ENCODE results near the gene CREB5. TPM values are rescaled to one million over a fixed set of nuclear protein-coding genes. Genes with fewer than 3 reads are reported as not detected.

CREB5 gene
- total and polyA plus RNA-seq, 2 of the 8 experiments (the other 6 are each of a cell fraction or from before 2014, with no cell fraction given): 2.4 to 2.7 TPM

- H3K23me2 ChIP-seq (ENCODE audit: low read depth, low read length): no peaks in the 10 kb centered on the region
- H3K4me1 ChIP-seq (replicated peaks in 1 of 4; ENCODE audit: control insufficient read depth in 3 of 4, insufficient read depth in 4 of 4, low read length in 3 of 4): peaks cover 0 to 4% (median 2%) of the 10 kb centered on the region in 4 experiments; a peak in 2 of 7 replicates
- H3K27ac ChIP-seq (ENCODE audit: low read depth, low read length): no peak overlapping the region
- no peak overlapping the region for H3K4ac ChIP-seq (replicated peaks; ENCODE audit: insufficient read length, low read depth, low read length)
- no peak overlapping the region for H3K23ac ChIP-seq (ENCODE audit: insufficient read length)
- no peak overlapping the region for H2BK12ac ChIP-seq (ENCODE audit: low read depth, low read length)
- no peak overlapping the region for H4K5ac ChIP-seq (ENCODE audit: insufficient read length, low read depth, low read length)
- TF ChIP-seq RXRA (IDR thresholded peaks at IDR 0.05; ENCODE audit: insufficient read depth, low read depth, low read length) (no peak), SP4 (IDR thresholded peaks at IDR 0.05; ENCODE audit: low read length) (no peak), TAF7 (optimal IDR thresholded peaks at IDR 0.05; ENCODE audit: borderline replicate concordance, low read depth, low read length) (no peak), RBBP5 (IDR thresholded peaks at IDR 0.05; ENCODE audit: borderline replicate concordance, low read depth, low read length) (no peak), YY1 (IDR thresholded peaks at IDR 0.05; ENCODE audit: low read depth, low read length) (no peak), JUND (IDR thresholded peaks at IDR 0.05; ENCODE audit: low read length) (no peak)
- no peak overlapping the region for H4K91ac ChIP-seq (replicated peaks; ENCODE audit: insufficient read length, low read length)
- H2AFZ ChIP-seq (ENCODE audit: low read length): no peak overlapping the region
- H2BK120ac ChIP-seq (replicated peaks; ENCODE audit: low read depth, low read length): no peak overlapping the region
- H4K8ac ChIP-seq (ENCODE audit: extremely low read depth, insufficient read depth, low read length): no peak overlapping the region
- H3K27me3 ChIP-seq (replicated peaks in 1 of 4; ENCODE audit: control insufficient read depth in 3 of 4, extremely low read depth in 1 of 4, insufficient read depth in 3 of 4, low read length in 3 of 4): no peaks in the 10 kb centered on the region
- H2BK5ac ChIP-seq (ENCODE audit: low read depth, low read length): no peak overlapping the region
- no peaks in the 10 kb centered on the region for H3K36me3 ChIP-seq (ENCODE audit: control insufficient read depth in 2 of 4, insufficient read depth in 4 of 4, low read length in 3 of 4)
- no peak overlapping the region for H3K56ac ChIP-seq (replicated peaks; ENCODE audit: insufficient read length, low read depth, low read length)
- no peak overlapping the region for H3K4me2 ChIP-seq (ENCODE audit: insufficient read depth in 1 of 2, low read depth in 2 of 2, low read length in 2 of 2)
- ChIA-PET POLR2A (ENCODE audit: partially characterized antibody) (interaction anchor here (0.7 kb wide), 1 partner anchor 740 kb away, joined by 3 read pairs; no protein-coding TSS in a partner anchor), CTCF (ENCODE audit: partially characterized antibody) (interaction anchor here (1.1 to 1.4 kb wide), 3 partner anchors 11 to 86 kb away, joined by 3 to 4 read pairs (median 3); no protein-coding TSS in a partner anchor)
- no peaks in the 10 kb centered on the region for H4K20me1 ChIP-seq (replicated peaks in 1 of 2; ENCODE audit: control insufficient read depth in 1 of 2, insufficient read depth in 2 of 2, low read length in 2 of 2)
- 86% methylated on average over 2 of the region's 2 CpGs; no CpG with 5 or more reads in 1 of the 2 experiments for WGBS, 2 experiments (ENCODE audit: extremely low coverage in 1 of 2, insufficient coverage in 1 of 2, insufficient read length in 1 of 2, insufficient replicate concordance in 2 of 2, low coverage in 1 of 2, low lambda C conversion rate in 2 of 2, missing lambda C conversion rate in 1 of 2)
- H3K79me1 ChIP-seq (ENCODE audit: low read depth, low read length): no peaks in the 10 kb centered on the region
- DNase-seq (ENCODE audit: low read depth in 1 of 2, low spot score in 2 of 2) (no peak), FAIRE-seq (no peak)
- H2BK15ac ChIP-seq (ENCODE audit: low read length): no peak overlapping the region
- no peak overlapping the region for H3K4me3 ChIP-seq (ENCODE audit: extremely low read depth in 1 of 4, insufficient read depth in 2 of 4, low read depth in 3 of 4, low read length in 4 of 4)
- H3K18ac ChIP-seq (ENCODE audit: extremely low read depth, low read length): no peak overlapping the region
- H3K14ac ChIP-seq (ENCODE audit: insufficient read length): no peak overlapping the region
- H3K9me3 ChIP-seq (ENCODE audit: insufficient read depth in 2 of 2, low read depth in 1 of 2, low read length in 1 of 2): no peaks in the 10 kb centered on the region
- no peak overlapping the region for H2BK20ac ChIP-seq (ENCODE audit: low read length)
- H3K9ac ChIP-seq (replicated peaks in 1 of 4; ENCODE audit: extremely low read depth in 1 of 4, low read depth in 3 of 4, low read length in 3 of 4): no peak overlapping the region
- H3K79me2 ChIP-seq (ENCODE audit: control insufficient read depth in 1 of 2, insufficient read depth in 2 of 2, low read length in 2 of 2): no peaks in the 10 kb centered on the region
- no peak overlapping the region for H2AK5ac ChIP-seq (ENCODE audit: low read depth, low read length)
Observed at GRCh38 chr7:28465697-28466096, 53.4 kb downstream of the CREB5 start.
